K562 (cell line): ENCODE results near the gene RRAD.

ENCODE experiments used
- BHLHE40 ChIP-seq: IDR thresholded peaks from 2 replicates; pipeline ENCODE4 v1.6.1; 2011; ENCODE audit warnings: low read length, improper control_type of control experiment
- BRCA1 ChIP-seq, 2 experiments: fragments of 450-650 bp in 1 of 2; sonication (generic) in 1 of 2; formaldehyde crosslinking in 1 of 2; IDR thresholded peaks; 2 replicates each; pipeline versions ENCODE4 v1.5.0 to v1.6.1; 2017 to 2020; ENCODE audit warnings: mild to moderate bottlenecking in 1 of 2, missing genetic modification reagents in 1 of 2
- CTCF ChIP-seq, 3 experiments: IDR thresholded peaks in 2 of 3; conservative IDR thresholded peaks in 1 of 3; 2 replicates each; pipeline ENCODE4 v1.5.1; 2011 to 2012; ENCODE audit warnings: low read length in 3 of 3, mild to moderate bottlenecking in 3 of 3, control low read depth in 2 of 3, improper control_type of control experiment in 1 of 3, inconsistent platforms in 1 of 3, low read depth in 1 of 3, mixed read lengths in 1 of 3, moderate library complexity in 1 of 3; ENCODE audit not compliant: insufficient read depth in 2 of 3
- E2F5 ChIP-seq: sonication (generic); formaldehyde crosslinking; IDR thresholded peaks from 2 replicates; pipeline ENCODE4 v1.8.0; 2022; ENCODE audit warnings: mild to moderate bottlenecking, missing genetic modification reagents
- MEIS2 ChIP-seq: fragments of 450-650 bp; IDR thresholded peaks from 2 replicates; pipeline ENCODE4 v1.6.1; 2014; ENCODE audit warnings: mild to moderate bottlenecking; ENCODE audit not compliant: partially characterized antibody
- NR2C1 ChIP-seq, 2 experiments: fragments of 450-650 bp; IDR thresholded peaks; 2 replicates each; pipeline ENCODE4 v1.6.1; 2017; ENCODE audit warnings: mild to moderate bottlenecking in 2 of 2, antibody characterized with exemption in 1 of 2, inconsistent platforms in 1 of 2, missing compliant biosample characterization in 1 of 2, missing genetic modification characterization in 1 of 2
- POLR2A ChIP-seq: fragments of 450-650 bp; conservative IDR thresholded peaks from 2 replicates; pipeline ENCODE4 v1.6.1; 2016
- ZBTB17 ChIP-seq: fragments of 450-650 bp; formaldehyde crosslinking; IDR thresholded peaks from 2 replicates; pipeline ENCODE4 v1.4.0; 2020; ENCODE audit warnings: mild to moderate bottlenecking
- ZNF143 ChIP-seq: sonication (generic); formaldehyde crosslinking; IDR thresholded peaks from 2 replicates; pipeline ENCODE4 v1.9.0; 2022; ENCODE audit warnings: mild to moderate bottlenecking, missing genetic modification reagents

GRCh38 chr16:66911801-66912200 is 13.5 kb downstream of the RRAD start:
- TF ChIP-seq E2F5 (CRISPR knock-in tag) (no peak), BHLHE40 (no peak), CTCF (IDR thresholded peaks at IDR 0.05 in 2 of 3, conservative IDR thresholded peaks at IDR 0.05 in 1 of 3; ENCODE audit: insufficient read depth in 2 of 3, low read depth in 1 of 3, low read length in 3 of 3) (no peak), POLR2A (no peak), MEIS2 (no peak), ZNF143 (CRISPR knock-in tag) (no peak), BRCA1 (IDR thresholded peaks at IDR 0.05) (no peak), BRCA1 (CRISPR knock-in tag; IDR thresholded peaks at IDR 0.05) (no peak), NR2C1 (IDR thresholded peaks at IDR 0.05) (no peak), NR2C1 (tag; IDR thresholded peaks at IDR 0.05) (no peak), ZBTB17 (CRISPR knock-in tag) (no peak)
